ENCODE results near the gene TPT1. TPM values are rescaled to one million over a fixed set of nuclear protein-coding genes. Genes with fewer than 3 reads are reported as not detected.

TPT1 gene
- total and polyA plus RNA-seq, 9 of the 15 experiments (the other 6 are each of a cell fraction or from before 2014, with no cell fraction given): 602 to 2,508 (median 1,784) TPM

DNA sequence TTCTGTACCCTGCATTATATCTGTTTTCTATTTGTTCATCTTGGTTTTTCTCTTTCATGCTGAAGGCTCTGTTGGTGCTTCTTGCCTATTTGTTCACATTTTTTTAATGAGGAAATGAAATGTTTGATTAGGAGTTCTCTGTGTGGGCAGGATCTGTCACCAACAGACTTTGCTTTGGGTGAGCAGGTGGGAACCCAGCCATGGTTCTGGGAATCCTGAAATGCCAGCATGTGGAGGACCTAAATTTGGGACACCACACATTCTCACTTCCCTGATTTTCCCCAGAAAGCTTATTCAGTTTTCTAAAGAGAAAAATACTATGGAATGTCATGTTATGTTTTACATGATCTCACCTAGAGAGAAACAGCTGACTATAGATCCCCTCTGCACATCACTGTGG, 34.0 kb downstream of the TPT1 start:
- Histone ChIP-seq H3K9me3 (replicated peaks; ENCODE audit: control insufficient read depth, insufficient read depth, low read depth, low read length) (no peaks in the 10 kb centered on the region), H3K4me2 (ENCODE audit: insufficient read depth, low read length) (no peak overlapping the region), H3K79me2 (ENCODE audit: control insufficient read depth, insufficient read depth, low read length) (no peaks in the 10 kb centered on the region), H3K4me1 (replicated peaks in 1 of 2; ENCODE audit: control insufficient read depth in 2 of 2, insufficient read depth in 2 of 2, low read length in 2 of 2) (peaks cover 10% of the 10 kb centered on the region in 2 experiments; a peak in 4 of 5 replicates), H3K27me3 (ENCODE audit: control insufficient read depth in 2 of 2, insufficient read depth in 2 of 2, low read length in 2 of 2) (no peaks in the 10 kb centered on the region), H3K36me3 (ENCODE audit: control insufficient read depth, insufficient read depth, low read length) (no peaks in the 10 kb centered on the region), H3K4me3 (no peak overlapping the region), H4K20me1 (replicated peaks; ENCODE audit: control insufficient read depth, insufficient read depth, low read length) (no peaks in the 10 kb centered on the region), H3K9me1 (ENCODE audit: control insufficient read depth, insufficient read depth, low read length) (no peaks in the 10 kb centered on the region), H3K27ac (ENCODE audit: extremely low read depth, low read depth, low read length) (no peak overlapping the region), H3K9ac (ENCODE audit: insufficient read depth in 1 of 2, low read depth in 2 of 2, low read length in 2 of 2) (no peak overlapping the region), H2AFZ (ENCODE audit: low read depth, low read length) (no peak overlapping the region)
- BruUV-seq (replicated peaks): no TSS peak
- ChIA-PET CTCF (ENCODE audit: low intra/inter-chr PET ratio) (interaction anchor here (1.0 kb wide), 1 partner anchor 259 kb away, joined by 4 read pairs; no protein-coding TSS in a partner anchor), POLR2A (interaction anchor here (1.4 kb wide), 1 partner anchor 260 kb away, joined by 3 read pairs; no protein-coding TSS in a partner anchor)
- in situ Hi-C loops (cut with MboI): loop anchor here (5.0 kb wide), 1 partner anchor 260 kb away; no protein-coding TSS in a partner anchor
- intact Hi-C loops (cut with micrococcal nuclease): loop anchor here (5.0 to 10.0 kb wide), 3 partner anchors 112 to 822 kb away; partner anchors contain the start of gene GTF2F2
- ATAC-seq (no peak), FAIRE-seq (no peak), DNase-seq (ENCODE audit: extremely low read depth in 1 of 4, low spot score in 3 of 4) (no peak)
- TF ChIP-seq NFIX (CRISPR knock-in tag; IDR thresholded peaks at IDR 0.05; ENCODE audit: low read depth): no peak
- no peak for TF ChIP-seq DMBX1 (CRISPR knock-in tag; IDR thresholded peaks at IDR 0.05; ENCODE audit: borderline replicate concordance)
- no peak for TF ChIP-seq GTF2F1 (IDR thresholded peaks at IDR 0.05; ENCODE audit: low read depth, low read length)
- TF ChIP-seq ZNF436 (CRISPR knock-in tag; IDR thresholded peaks at IDR 0.05): no peak
- TF ChIP-seq ZNF263 (CRISPR knock-in tag; IDR thresholded peaks at IDR 0.05; ENCODE audit: borderline replicate concordance): no peak
- TF ChIP-seq, protein P1, sequence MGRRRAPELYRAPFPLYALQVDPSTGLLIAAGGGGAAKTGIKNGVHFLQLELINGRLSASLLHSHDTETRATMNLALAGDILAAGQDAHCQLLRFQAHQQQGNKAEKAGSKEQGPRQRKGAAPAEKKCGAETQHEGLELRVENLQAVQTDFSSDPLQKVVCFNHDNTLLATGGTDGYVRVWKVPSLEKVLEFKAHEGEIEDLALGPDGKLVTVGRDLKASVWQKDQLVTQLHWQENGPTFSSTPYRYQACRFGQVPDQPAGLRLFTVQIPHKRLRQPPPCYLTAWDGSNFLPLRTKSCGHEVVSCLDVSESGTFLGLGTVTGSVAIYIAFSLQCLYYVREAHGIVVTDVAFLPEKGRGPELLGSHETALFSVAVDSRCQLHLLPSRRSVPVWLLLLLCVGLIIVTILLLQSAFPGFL (CRISPR knock-in tag; IDR thresholded peaks at IDR 0.05): no peak
- TF ChIP-seq, protein P2, sequence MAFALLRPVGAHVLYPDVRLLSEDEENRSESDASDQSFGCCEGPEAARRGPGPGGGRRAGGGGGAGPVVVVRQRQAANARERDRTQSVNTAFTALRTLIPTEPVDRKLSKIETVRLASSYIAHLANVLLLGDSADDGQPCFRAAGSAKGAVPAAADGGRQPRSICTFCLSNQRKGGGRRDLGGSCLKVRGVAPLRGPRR (CRISPR knock-in tag; IDR thresholded peaks at IDR 0.05): no peak
- TF ChIP-seq, protein P3, sequence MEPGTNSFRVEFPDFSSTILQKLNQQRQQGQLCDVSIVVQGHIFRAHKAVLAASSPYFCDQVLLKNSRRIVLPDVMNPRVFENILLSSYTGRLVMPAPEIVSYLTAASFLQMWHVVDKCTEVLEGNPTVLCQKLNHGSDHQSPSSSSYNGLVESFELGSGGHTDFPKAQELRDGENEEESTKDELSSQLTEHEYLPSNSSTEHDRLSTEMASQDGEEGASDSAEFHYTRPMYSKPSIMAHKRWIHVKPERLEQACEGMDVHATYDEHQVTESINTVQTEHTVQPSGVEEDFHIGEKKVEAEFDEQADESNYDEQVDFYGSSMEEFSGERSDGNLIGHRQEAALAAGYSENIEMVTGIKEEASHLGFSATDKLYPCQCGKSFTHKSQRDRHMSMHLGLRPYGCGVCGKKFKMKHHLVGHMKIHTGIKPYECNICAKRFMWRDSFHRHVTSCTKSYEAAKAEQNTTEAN (CRISPR knock-in tag; IDR thresholded peaks at IDR 0.05): no peak
- no peak for TF ChIP-seq ZKSCAN1 (IDR thresholded peaks at IDR 0.05; ENCODE audit: low read depth, low read length)
- TF ChIP-seq NELFE (IDR thresholded peaks at IDR 0.05; ENCODE audit: insufficient read depth, insufficient read length): no peak
- no peak for TF ChIP-seq ZNF121 (CRISPR knock-in tag; conservative IDR thresholded peaks at IDR 0.05)
- TF ChIP-seq HOXB6 (CRISPR knock-in tag; IDR thresholded peaks at IDR 0.05; ENCODE audit: borderline replicate concordance): no peak
- no peak for TF ChIP-seq BRD4 (IDR thresholded peaks at IDR 0.05)
- TF ChIP-seq DNMT1 (IDR thresholded peaks at IDR 0.05): no peak
- TF ChIP-seq, protein P4, sequence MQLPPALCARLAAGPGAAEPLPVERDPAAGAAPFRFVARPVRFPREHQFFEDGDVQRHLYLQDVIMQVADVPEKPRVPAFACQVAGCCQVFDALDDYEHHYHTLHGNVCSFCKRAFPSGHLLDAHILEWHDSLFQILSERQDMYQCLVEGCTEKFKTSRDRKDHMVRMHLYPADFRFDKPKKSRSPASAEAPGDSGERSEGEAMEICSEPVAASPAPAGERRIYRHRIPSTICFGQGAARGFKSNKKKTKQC (CRISPR knock-in tag; IDR thresholded peaks at IDR 0.05): no peak
- TF ChIP-seq, protein P5, sequence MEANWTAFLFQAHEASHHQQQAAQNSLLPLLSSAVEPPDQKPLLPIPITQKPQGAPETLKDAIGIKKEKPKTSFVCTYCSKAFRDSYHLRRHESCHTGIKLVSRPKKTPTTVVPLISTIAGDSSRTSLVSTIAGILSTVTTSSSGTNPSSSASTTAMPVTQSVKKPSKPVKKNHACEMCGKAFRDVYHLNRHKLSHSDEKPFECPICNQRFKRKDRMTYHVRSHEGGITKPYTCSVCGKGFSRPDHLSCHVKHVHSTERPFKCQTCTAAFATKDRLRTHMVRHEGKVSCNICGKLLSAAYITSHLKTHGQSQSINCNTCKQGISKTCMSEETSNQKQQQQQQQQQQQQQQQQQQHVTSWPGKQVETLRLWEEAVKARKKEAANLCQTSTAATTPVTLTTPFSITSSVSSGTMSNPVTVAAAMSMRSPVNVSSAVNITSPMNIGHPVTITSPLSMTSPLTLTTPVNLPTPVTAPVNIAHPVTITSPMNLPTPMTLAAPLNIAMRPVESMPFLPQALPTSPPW (CRISPR knock-in tag; IDR thresholded peaks at IDR 0.05): no peak
- TF ChIP-seq, protein P6, sequence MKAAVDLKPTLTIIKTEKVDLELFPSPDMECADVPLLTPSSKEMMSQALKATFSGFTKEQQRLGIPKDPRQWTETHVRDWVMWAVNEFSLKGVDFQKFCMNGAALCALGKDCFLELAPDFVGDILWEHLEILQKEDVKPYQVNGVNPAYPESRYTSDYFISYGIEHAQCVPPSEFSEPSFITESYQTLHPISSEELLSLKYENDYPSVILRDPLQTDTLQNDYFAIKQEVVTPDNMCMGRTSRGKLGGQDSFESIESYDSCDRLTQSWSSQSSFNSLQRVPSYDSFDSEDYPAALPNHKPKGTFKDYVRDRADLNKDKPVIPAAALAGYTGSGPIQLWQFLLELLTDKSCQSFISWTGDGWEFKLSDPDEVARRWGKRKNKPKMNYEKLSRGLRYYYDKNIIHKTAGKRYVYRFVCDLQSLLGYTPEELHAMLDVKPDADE (conservative IDR thresholded peaks at IDR 0.05; ENCODE audit: control insufficient read depth, low read depth, low read length): no peak
